K562 (cell line): ENCODE measurements around the gene HIF1AN. TPM values are rescaled to one million over a fixed set of nuclear protein-coding genes. Genes with fewer than 3 reads are reported as not detected.

Experiments used
- AFF4 ChIP-seq: sonication (generic); formaldehyde crosslinking; IDR thresholded peaks from 2 replicates; pipeline ENCODE4 v1.8.0; 2023; ENCODE audit warnings: mild to moderate bottlenecking, missing genetic modification reagents
- ATF2 ChIP-seq: sonication (generic); formaldehyde crosslinking; IDR thresholded peaks from 2 replicates; pipeline ENCODE4 v1.8.1; 2022; ENCODE audit warnings: missing genetic modification reagents
- FOXK2 ChIP-seq, 2 experiments: fragments of 450-650 bp; IDR thresholded peaks in 1 of 2; conservative IDR thresholded peaks in 1 of 2; 2 replicates each; pipeline ENCODE4 v1.6.1; 2016; ENCODE audit warnings: low read depth in 2 of 2, mild to moderate bottlenecking in 1 of 2
- IRF2 ChIP-seq: sonication (generic); formaldehyde crosslinking; IDR thresholded peaks from 2 replicates; pipeline ENCODE4 v1.8.1; 2022; ENCODE audit warnings: mild to moderate bottlenecking, missing genetic modification reagents
- NONO ChIP-seq, 2 experiments: fragments of 200-400 bp in 1 of 2; fragments of 450-650 bp in 1 of 2; formaldehyde crosslinking in 1 of 2; IDR thresholded peaks; 2 replicates each; pipeline ENCODE4 v1.6.1; 2017; ENCODE audit warnings: low read depth in 2 of 2, mild to moderate bottlenecking in 2 of 2, moderate library complexity in 2 of 2, low read length in 1 of 2
- PHF8 ChIP-seq: fragments of 200-600 bp; sonication (generic); IDR thresholded peaks from 2 replicates; pipeline ENCODE4 v1.6.1; 2012; ENCODE audit warnings: mixed run types, mild to moderate bottlenecking, inconsistent platforms, low read length, moderate library complexity, borderline replicate concordance
- TCF3 ChIP-seq: sonication (generic); formaldehyde crosslinking; IDR thresholded peaks from 2 replicates; pipeline ENCODE4 v1.4.0; 2020; ENCODE audit warnings: mild to moderate bottlenecking, missing genetic modification reagents
- ZNF551 ChIP-seq: fragments of 250-450 bp; sonication (Bioruptor Pico); IDR thresholded peaks from 2 replicates; pipeline ENCODE4 v1.5.0; 2021; ENCODE audit warnings: mild to moderate bottlenecking, moderate library complexity
- polyA plus RNA-seq, 8 experiments: library from polyadenylated mRNA; depleted of rRNA in 4 of 8; stranded (reverse) in 5 of 8; unstranded in 3 of 8; fragments of >200 nt; fragmentation: Nextera tagmentation in 2 of 8; fragmentation: Illumina TruSeq in 1 of 8; extraction: Ambion mirVana in 2 of 8; extraction: Trizol in 1 of 8; gene quantifications; 2 replicates each; pipeline versions ENCODE4 v1.2.1 to v1.2.3, GENCODE V29; 2011 to 2014; ENCODE audit warnings: inconsistent platforms in 1 of 8, missing spikeins in 1 of 8
- total RNA-seq, 7 experiments: library from RNA; depleted of rRNA in 6 of 7; stranded (reverse); fragments of >200 nt in 6 of 7; fragmentation: Illumina TruSeq in 2 of 7; extraction: Trizol in 2 of 7; gene quantifications; 2 replicates each; pipeline versions ENCODE4 v1.2.1 to v1.2.3, GENCODE V29; 2011 to 2021; ENCODE audit warnings: low replicate concordance in 1 of 7
- TF ChIP-seq, protein P1 (sequence below): fragments of 450-650 bp; IDR thresholded peaks from 2 replicates; pipeline ENCODE4 v1.6.1; 2016; ENCODE audit warnings: low read depth

Gene HIF1AN
- total and polyA plus RNA-seq, 9 of the 15 experiments (the other 6 are each of a cell fraction or from before 2014, with no cell fraction given) = 1.2 to 16.8 (median 6.9) TPM

- TF ChIP-seq NONO (IDR thresholded peaks at IDR 0.05; ENCODE audit: low read depth in 2 of 2, low read length in 1 of 2) = 0 out of 4 replicates have a peak, but pooled peaks of 1 of the 2 experiments have one; percentile 38
- TF ChIP-seq IRF2 (CRISPR knock-in tag) = no peak
- TF ChIP-seq AFF4 = no peak
- TF ChIP-seq, protein P1, sequence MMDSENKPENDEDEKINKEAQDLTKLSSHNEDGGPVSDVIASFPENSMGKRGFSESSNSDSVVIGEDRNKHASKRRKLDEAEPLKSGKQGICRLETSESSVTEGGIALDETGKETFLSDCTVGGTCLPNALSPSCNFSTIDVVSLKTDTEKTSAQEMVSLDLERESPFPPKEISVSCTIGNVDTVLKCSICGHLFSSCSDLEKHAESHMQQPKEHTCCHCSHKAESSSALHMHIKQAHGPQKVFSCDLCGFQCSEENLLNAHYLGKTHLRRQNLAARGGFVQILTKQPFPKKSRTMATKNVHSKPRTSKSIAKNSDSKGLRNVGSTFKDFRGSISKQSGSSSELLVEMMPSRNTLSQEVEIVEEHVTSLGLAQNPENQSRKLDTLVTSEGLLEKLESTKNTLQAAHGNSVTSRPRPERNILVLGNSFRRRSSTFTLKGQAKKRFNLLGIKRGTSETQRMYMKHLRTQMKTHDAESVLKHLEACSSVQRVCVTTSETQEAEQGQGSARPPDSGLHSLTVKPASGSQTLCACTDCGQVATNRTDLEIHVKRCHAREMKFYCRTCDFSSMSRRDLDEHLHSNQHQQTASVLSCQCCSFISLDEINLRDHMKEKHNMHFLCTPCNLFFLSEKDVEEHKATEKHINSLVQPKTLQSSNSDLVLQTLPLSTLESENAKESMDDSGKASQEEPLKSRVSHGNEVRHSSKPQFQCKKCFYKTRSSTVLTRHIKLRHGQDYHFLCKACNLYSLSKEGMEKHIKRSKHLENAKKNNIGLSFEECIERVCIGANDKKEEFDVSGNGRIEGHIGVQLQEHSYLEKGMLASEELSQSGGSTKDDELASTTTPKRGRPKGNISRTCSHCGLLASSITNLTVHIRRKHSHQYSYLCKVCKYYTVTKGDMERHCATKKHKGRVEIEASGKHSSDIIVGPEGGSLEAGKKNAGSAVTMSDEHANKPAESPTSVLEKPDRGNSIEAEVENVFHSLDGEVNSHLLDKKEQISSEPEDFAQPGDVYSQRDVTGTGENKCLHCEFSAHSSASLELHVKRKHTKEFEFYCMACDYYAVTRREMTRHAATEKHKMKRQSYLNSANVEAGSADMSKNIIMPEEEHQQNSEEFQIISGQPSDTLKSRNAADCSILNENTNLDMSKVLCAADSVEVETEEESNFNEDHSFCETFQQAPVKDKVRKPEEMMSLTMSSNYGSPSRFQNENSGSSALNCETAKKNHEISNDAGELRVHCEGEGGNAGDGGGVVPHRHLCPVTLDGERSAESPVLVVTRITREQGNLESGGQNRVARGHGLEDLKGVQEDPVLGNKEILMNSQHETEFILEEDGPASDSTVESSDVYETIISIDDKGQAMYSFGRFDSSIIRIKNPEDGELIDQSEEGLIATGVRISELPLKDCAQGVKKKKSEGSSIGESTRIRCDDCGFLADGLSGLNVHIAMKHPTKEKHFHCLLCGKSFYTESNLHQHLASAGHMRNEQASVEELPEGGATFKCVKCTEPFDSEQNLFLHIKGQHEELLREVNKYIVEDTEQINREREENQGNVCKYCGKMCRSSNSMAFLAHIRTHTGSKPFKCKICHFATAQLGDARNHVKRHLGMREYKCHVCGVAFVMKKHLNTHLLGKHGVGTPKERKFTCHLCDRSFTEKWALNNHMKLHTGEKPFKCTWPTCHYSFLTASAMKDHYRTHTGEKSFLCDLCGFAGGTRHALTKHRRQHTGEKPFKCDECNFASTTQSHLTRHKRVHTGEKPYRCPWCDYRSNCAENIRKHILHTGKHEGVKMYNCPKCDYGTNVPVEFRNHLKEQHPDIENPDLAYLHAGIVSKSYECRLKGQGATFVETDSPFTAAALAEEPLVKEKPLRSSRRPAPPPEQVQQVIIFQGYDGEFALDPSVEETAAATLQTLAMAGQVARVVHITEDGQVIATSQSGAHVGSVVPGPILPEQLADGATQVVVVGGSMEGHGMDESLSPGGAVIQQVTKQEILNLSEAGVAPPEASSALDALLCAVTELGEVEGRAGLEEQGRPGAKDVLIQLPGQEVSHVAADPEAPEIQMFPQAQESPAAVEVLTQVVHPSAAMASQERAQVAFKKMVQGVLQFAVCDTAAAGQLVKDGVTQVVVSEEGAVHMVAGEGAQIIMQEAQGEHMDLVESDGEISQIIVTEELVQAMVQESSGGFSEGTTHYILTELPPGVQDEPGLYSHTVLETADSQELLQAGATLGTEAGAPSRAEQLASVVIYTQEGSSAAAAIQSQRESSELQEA = peak; percentile 90
- TF ChIP-seq ATF2 (CRISPR knock-in tag) = no peak
- TF ChIP-seq PHF8 = peak; percentile 81; the same call in 1 of the 2 replicates
- TF ChIP-seq TCF3 = no peak
- TF ChIP-seq FOXK2 (conservative IDR thresholded peaks at IDR 0.05 in 1 of 2, IDR thresholded peaks at IDR 0.05 in 1 of 2; ENCODE audit: low read depth in 2 of 2) = 0 out of 4 replicates have a peak, but pooled peaks of 1 of the 2 experiments have one; percentile 33
- no peak for TF ChIP-seq ZNF551 (CRISPR knock-in tag)
These were observed 6.1 kb upstream of the HIF1AN start, which contains the start of gene NDUFB8 (continued) for GRCh38 chr10:100529475-100530298.
